Right atrium auricular region (tissue), 2 donors: ENCODE measurements around the gene VAMP5. TPM values are rescaled to one million over a fixed set of nuclear protein-coding genes. Genes with fewer than 3 reads are reported as not detected.

Experiments used
- DNase-seq: peaks from one replicate; pipeline ENCODE4 v3.0.0-alpha.2; 2019; ENCODE audit warnings: low spot score
- H3K27ac ChIP-seq, 2 donors: fragments of 200-600 bp; sonication (generic); 1 replicate in 1 of 2; 2 replicates in 1 of 2; pipeline ENCODE4 v1.5.1; 2016 to 2019
- H3K27me3 ChIP-seq, 2 donors: fragments of 200-600 bp; sonication (generic); one replicate each; pipeline versions ENCODE4 v1.5.1 to v1.6.0; 2017 to 2019
- H3K36me3 ChIP-seq: fragments of 200-600 bp; sonication (generic); one replicate; pipeline ENCODE4 v1.5.1; 2016
- H3K4me1 ChIP-seq, 2 donors: fragments of 200-600 bp; sonication (generic); one replicate each; pipeline versions ENCODE4 v1.5.1 to v1.6.0; 2017 to 2019
- H3K4me3 ChIP-seq, 2 donors: fragments of 200-600 bp; sonication (generic); 1 replicate in 1 of 2; 2 replicates in 1 of 2; pipeline ENCODE4 v1.5.1; 2017 to 2019; ENCODE audit warnings: mild to moderate bottlenecking in 1 of 2, moderate library complexity in 1 of 2
- H3K9me3 ChIP-seq, 2 donors: fragments of 200-600 bp; sonication (generic); one replicate each; pipeline ENCODE4 v1.5.1; 2019
- total RNA-seq, 2 donors: library from RNA; depleted of rRNA; stranded (reverse); fragments of >200 nt; gene quantifications; one replicate each; pipeline ENCODE4 v1.1.0, GENCODE V29; 2016
- TF ChIP-seq, protein P1 (sequence below), 2 donors: fragments of 200-600 bp; sonication (generic); IDR thresholded peaks; one replicate each; pipeline ENCODE4 v1.5.1; 2019; ENCODE audit warnings: antibody characterized with exemption in 2 of 2

The VAMP5 gene
- total RNA-seq, 2 donors from 2014 or later: 37.2 to 61.7 TPM

DNA sequence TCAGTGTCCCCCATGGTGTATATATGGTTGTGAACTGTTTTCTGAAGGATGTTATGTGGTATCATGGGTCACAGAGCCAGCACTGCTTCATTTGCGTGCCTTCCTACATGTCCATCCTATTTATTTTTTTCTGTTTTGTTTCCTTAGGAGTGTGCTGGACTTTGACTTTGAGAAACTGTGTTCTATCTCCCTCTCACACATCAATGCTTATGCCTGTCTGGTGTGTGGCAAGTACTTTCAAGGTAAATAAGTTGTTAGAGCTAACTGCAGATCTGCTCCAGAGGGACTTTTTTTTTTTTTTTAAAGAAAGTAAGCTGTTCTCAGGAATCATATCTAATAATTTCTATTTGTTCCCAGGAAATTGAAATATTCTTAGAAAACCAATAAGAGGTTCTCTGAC is 37.1 kb downstream of the VAMP5 start:
- H3K27me3 ChIP-seq: no peaks in the 10 kb centered on the region
- peaks cover 62% of the 10 kb centered on the region for H3K36me3 ChIP-seq
- H3K4me3 ChIP-seq: no peak overlapping the region
- TF ChIP-seq, protein P1, sequence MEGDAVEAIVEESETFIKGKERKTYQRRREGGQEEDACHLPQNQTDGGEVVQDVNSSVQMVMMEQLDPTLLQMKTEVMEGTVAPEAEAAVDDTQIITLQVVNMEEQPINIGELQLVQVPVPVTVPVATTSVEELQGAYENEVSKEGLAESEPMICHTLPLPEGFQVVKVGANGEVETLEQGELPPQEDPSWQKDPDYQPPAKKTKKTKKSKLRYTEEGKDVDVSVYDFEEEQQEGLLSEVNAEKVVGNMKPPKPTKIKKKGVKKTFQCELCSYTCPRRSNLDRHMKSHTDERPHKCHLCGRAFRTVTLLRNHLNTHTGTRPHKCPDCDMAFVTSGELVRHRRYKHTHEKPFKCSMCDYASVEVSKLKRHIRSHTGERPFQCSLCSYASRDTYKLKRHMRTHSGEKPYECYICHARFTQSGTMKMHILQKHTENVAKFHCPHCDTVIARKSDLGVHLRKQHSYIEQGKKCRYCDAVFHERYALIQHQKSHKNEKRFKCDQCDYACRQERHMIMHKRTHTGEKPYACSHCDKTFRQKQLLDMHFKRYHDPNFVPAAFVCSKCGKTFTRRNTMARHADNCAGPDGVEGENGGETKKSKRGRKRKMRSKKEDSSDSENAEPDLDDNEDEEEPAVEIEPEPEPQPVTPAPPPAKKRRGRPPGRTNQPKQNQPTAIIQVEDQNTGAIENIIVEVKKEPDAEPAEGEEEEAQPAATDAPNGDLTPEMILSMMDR (IDR thresholded peaks at IDR 0.05): no peak
- no peak overlapping the region for H3K27ac ChIP-seq
- H3K9me3 ChIP-seq: no peaks in the 10 kb centered on the region
- DNase-seq: no peak
- peaks cover 0 to 29% of the 10 kb centered on the region in 2 donors for H3K4me1 ChIP-seq

DNA sequence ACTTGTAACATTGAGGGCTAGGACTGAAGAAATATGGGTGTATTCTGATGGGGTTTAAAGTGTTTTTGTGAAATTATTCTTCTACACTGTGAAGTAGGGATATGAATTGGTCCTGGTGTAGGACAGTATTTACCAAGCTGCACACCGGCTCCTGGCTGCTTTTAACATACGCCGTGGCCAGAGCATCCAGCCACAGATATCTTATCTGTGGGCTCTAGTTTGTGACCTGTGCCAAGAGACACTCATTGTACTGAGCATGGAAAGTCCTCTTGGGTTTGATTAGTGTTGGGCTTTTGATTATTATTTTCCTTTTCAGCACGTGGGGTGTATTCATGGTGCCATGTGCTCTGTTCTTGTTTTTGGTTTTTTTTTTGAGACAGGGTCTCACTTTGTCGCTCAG is 39.8 kb downstream of the VAMP5 start:
- DNase-seq: no peak
- Histone ChIP-seq H3K4me3 (no peak overlapping the region), H3K9me3 (no peaks in the 10 kb centered on the region), H3K27me3 (no peaks in the 10 kb centered on the region), H3K27ac (no peak overlapping the region), H3K36me3 (peaks cover 89% of the 10 kb centered on the region), H3K4me1 (peaks cover 0 to 4% of the 10 kb centered on the region in 2 donors)
- TF ChIP-seq, protein P1 (IDR thresholded peaks at IDR 0.05): no peak

DNA sequence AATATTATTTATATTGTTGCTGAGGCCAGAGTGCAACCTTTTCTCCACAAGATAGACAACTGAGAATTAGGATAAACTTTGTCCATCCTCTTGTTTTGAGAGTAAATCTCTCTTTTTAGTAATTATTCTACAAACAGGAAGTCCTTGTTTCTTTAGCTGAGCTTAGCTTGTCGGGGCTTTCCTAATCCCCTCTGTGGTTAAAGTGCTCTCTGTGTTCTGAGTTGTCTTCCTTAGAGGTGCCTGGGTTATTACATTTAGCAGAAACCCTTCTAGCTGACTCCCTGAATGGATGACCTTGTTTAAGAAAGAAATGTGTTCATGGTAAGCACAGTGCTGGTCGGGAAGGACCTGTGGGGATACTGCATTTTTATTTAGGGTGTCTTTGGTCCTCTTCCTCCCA is 44.4 kb downstream of the VAMP5 start:
- TF ChIP-seq, protein P1 (IDR thresholded peaks at IDR 0.05): no peak
- H3K36me3 ChIP-seq: peaks cover 99% of the 10 kb centered on the region
- H3K4me1 ChIP-seq: peaks cover 0 to 2% of the 10 kb centered on the region in 2 donors
- no peak for DNase-seq
- no peaks in the 10 kb centered on the region for H3K9me3 ChIP-seq
- no peak overlapping the region for H3K4me3 ChIP-seq
- H3K27me3 ChIP-seq: no peaks in the 10 kb centered on the region
- no peak overlapping the region for H3K27ac ChIP-seq

DNA sequence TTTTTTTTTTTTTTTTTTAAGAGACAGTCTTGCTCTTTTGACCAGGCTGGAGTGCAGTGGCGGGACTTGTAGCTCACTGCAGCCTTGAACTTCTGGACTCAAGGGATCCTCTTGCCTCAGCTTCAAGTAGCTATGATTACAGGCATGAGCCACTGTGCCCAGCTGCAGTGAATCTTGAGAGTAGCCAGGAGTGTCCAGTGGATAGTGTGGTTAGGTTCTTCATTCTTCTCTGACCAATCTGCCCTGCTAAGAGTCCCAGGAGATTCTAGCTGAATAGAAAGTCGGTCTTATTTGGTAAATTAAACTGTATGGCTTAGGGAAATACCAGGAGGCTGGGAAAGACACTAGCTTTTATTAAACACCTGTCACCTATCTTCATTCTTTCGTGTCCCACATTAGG is 47.1 kb downstream of the VAMP5 start:
- no peak for DNase-seq
- Histone ChIP-seq H3K27ac (no peak overlapping the region), H3K4me1 (peaks cover 0 to 5% of the 10 kb centered on the region in 2 donors), H3K27me3 (no peaks in the 10 kb centered on the region), H3K36me3 (peaks cover 94% of the 10 kb centered on the region), H3K4me3 (no peak overlapping the region), H3K9me3 (no peaks in the 10 kb centered on the region)
- TF ChIP-seq, protein P1 (IDR thresholded peaks at IDR 0.05): no peak

DNA sequence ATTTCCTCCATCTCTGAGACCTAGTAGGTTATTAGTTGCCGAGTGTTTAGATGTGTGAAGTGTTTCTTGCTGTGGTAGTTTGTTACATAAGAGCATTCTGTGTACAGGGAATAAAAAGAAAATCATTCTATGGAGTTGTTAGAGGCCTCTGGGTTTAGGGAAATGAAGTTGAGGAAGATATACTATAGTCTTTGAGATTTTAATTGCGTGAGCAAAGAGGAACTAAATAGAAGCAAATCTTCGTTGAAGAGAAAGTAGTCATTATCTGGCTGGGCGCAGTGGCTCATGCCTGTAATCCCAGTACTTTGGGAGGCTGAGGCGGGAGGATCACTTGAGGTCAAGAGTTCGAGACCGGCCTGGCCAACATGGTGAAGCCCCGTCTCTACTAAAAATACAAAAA is 50.8 kb downstream of the VAMP5 start:
- TF ChIP-seq, protein P1 (IDR thresholded peaks at IDR 0.05): no peak
- Histone ChIP-seq H3K27me3 (no peaks in the 10 kb centered on the region), H3K4me1 (peaks cover 0 to 5% of the 10 kb centered on the region in 2 donors), H3K36me3 (peaks cover 94% of the 10 kb centered on the region), H3K9me3 (no peaks in the 10 kb centered on the region), H3K27ac (no peak overlapping the region), H3K4me3 (no peak overlapping the region)
- DNase-seq: no peak

DNA sequence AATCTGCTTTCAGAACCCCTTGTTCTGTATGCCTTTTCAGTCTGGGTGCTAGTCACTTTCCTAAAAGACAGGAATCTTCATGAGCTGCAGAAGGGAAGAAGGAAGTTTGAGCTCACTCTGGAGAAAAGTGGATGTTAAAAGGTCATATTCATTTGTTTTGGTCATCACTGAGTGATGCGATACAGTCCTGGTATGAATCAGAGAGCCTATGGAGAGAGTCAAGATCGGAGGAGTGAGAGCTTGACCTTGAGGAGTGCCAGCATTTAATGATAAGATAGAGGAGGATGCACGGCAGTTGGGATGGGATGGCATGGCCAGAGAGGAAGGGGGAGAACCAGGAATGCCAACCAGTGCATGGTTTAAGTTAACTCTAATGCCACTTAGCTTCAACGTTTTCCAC is 51.4 kb downstream of the VAMP5 start:
- no peak overlapping the region for H3K27ac ChIP-seq
- no peak overlapping the region for H3K4me3 ChIP-seq
- peaks cover 0 to 5% of the 10 kb centered on the region in 2 donors for H3K4me1 ChIP-seq
- H3K36me3 ChIP-seq: peaks cover 94% of the 10 kb centered on the region
- no peak for DNase-seq
- H3K27me3 ChIP-seq: no peaks in the 10 kb centered on the region
- no peaks in the 10 kb centered on the region for H3K9me3 ChIP-seq
- TF ChIP-seq, protein P1 (IDR thresholded peaks at IDR 0.05): no peak
